GM15510 (cell line): ENCODE results near the gene NPTXR.

Experiments
- POLR2A ChIP-seq: IDR thresholded peaks from 3 replicates; pipeline ENCODE4 v1.6.1; 2011; ENCODE audit warnings: borderline replicate concordance; ENCODE audit not compliant: insufficient read length; ENCODE audit errors: extremely low read depth

NPTXR gene

GRCh38 chr22:38782402-38783094 lies 61.3 kb downstream of the NPTXR start:
- no peak for TF ChIP-seq POLR2A

GRCh38 chr22:38781033-38781432 lies 62.8 kb downstream of the NPTXR start:
- no peak for TF ChIP-seq POLR2A

- no peak for TF ChIP-seq POLR2A
These were observed 66.6 kb downstream of the NPTXR start for GRCh38 chr22:38777087-38777671.

GRCh38 chr22:38776086-38776485 lies 67.7 kb downstream of the NPTXR start:
- TF ChIP-seq POLR2A: no peak

GRCh38 chr22:38775656-38776055 lies 68.2 kb downstream of the NPTXR start:
- no peak for TF ChIP-seq POLR2A

- no peak for TF ChIP-seq POLR2A
These were observed 69.2 kb downstream of the NPTXR start for GRCh38 chr22:38774496-38775166.

- TF ChIP-seq POLR2A: no peak
These were observed 70.4 kb downstream of the NPTXR start for GRCh38 chr22:38773363-38773946.

GRCh38 chr22:38772623-38772873 lies 71.3 kb downstream of the NPTXR start:
- no peak for TF ChIP-seq POLR2A

- TF ChIP-seq POLR2A: no peak
These were observed 73.4 kb downstream of the NPTXR start for GRCh38 chr22:38770257-38770949.
